CD8-positive, alpha-beta memory T cell (primary cell): ENCODE results near the gene SEMA5B. TPM values are rescaled to one million over a fixed set of nuclear protein-coding genes. Genes with fewer than 3 reads are reported as not detected.

Experiments
- CTCF ChIA-PET: fragments of 350-600 bp; sonication (Branson Sonifier 250); formaldehyde crosslinking; loops from one replicate; lab custom pipeline; 2021; ENCODE audit warnings: antibody characterized with exemption; lab: Charles Lee
- POLR2A ChIA-PET: fragments of 350-600 bp; sonication (Branson Sonifier 250); formaldehyde crosslinking; loops from one replicate; lab custom pipeline; 2021; ENCODE audit warnings: antibody characterized with exemption; lab: Charles Lee
- DNase-seq, 5 donors: peaks; one replicate each; pipeline versions ENCODE4 v3.0.0 to v3.0.0-alpha.2; 2020 to 2022; ENCODE audit warnings: mixed read lengths in 1 of 5
- H3K27ac ChIP-seq: one replicate; pipeline ENCODE4 v1.7.0; 2013; ENCODE audit warnings: low read depth, mild to moderate bottlenecking, low read length, moderate library complexity
- H3K27me3 ChIP-seq: 2 replicates; pipeline ENCODE4 v1.7.0; 2013; ENCODE audit warnings: low read length, mild to moderate bottlenecking; ENCODE audit not compliant: insufficient read depth, poor library complexity, severe bottlenecking
- H3K36me3 ChIP-seq: 2 replicates; pipeline ENCODE4 v1.7.0; 2013; ENCODE audit warnings: mild to moderate bottlenecking, low read length, moderate library complexity; ENCODE audit not compliant: insufficient read depth
- H3K4me1 ChIP-seq: 2 replicates; pipeline ENCODE4 v1.7.0; 2013; ENCODE audit warnings: mild to moderate bottlenecking, low read length, moderate library complexity; ENCODE audit not compliant: insufficient read depth
- H3K4me3 ChIP-seq: 2 replicates; pipeline ENCODE4 v1.7.0; 2013; ENCODE audit warnings: mild to moderate bottlenecking, low read length
- H3K9me3 ChIP-seq: 2 replicates; pipeline ENCODE4 v1.7.0; 2013; ENCODE audit warnings: mild to moderate bottlenecking, low read length
- H3K27ac Mint-ChIP-seq, 8 donors: one replicate each; pipeline ENCODE4 v1.8.0; 2020 to 2021; ENCODE audit warnings: mixed read lengths in 8 of 8, mild to moderate bottlenecking in 6 of 8, inconsistent platforms in 3 of 8, moderate library complexity in 3 of 8
- H3K27me3 Mint-ChIP-seq, 2 donors: one replicate each; pipeline ENCODE4 v1.8.0; 2020 to 2021; ENCODE audit warnings: mixed read lengths in 2 of 2, mild to moderate bottlenecking in 1 of 2, moderate library complexity in 1 of 2
- H3K36me3 Mint-ChIP-seq, 3 donors: one replicate each; pipeline ENCODE4 v1.8.0; 2020 to 2021; ENCODE audit warnings: mixed read lengths in 3 of 3, inconsistent platforms in 1 of 3, mild to moderate bottlenecking in 1 of 3
- H3K4me1 Mint-ChIP-seq, 3 donors: one replicate each; pipeline ENCODE4 v1.8.0; 2020 to 2021; ENCODE audit warnings: mixed read lengths in 3 of 3, inconsistent platforms in 1 of 3, mild to moderate bottlenecking in 1 of 3
- H3K4me3 Mint-ChIP-seq, 7 donors: one replicate each; pipeline ENCODE4 v1.8.0; 2020 to 2021; ENCODE audit warnings: mixed read lengths in 7 of 7, mild to moderate bottlenecking in 6 of 7, moderate library complexity in 4 of 7, inconsistent platforms in 2 of 7
- H3K9me3 Mint-ChIP-seq, 5 donors: one replicate each; pipeline ENCODE4 v1.8.0; 2020 to 2022; ENCODE audit warnings: mixed read lengths in 5 of 5, mild to moderate bottlenecking in 3 of 5, moderate library complexity in 2 of 5, inconsistent platforms in 1 of 5
- polyA plus RNA-seq: library from polyadenylated mRNA; unstranded; fragments of 300-500 nt; fragmentation: Illumina TruSeq; gene quantifications from one replicate; pipeline ENCODE4 v1.2.3, GENCODE V29; 2021
- total RNA-seq, 2 experiments: library from RNA; stranded (reverse); gene quantifications; one replicate each; pipeline ENCODE4 v1.2.3, GENCODE V29; 2021

SEMA5B gene
- total and polyA plus RNA-seq, 3 experiments from 2014 or later, result not detected

DNA sequence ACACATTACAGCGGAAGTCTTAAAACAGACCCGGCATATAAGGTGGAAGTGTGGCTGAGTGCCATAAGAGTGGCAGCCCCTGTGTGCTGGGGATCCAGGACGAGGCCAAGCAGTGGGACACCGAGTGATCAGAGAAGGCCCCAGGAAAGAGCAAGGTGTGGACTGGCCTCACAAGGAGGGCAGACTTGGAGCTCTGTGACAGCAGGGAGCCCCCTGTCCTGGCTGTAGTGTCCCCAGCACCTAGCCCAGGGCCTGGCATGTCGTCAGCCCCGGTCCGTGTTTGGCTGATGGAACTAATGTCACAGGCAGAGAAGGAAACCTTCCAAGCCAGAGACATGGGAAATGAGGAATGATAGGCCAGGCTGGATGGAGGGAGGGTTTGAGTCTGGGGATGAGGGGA, 44.0 kb upstream of the SEMA5B start:
- H3K4me3 ChIP-seq, result no peak overlapping the region
- H3K36me3 ChIP-seq, result no peaks in the 10 kb centered on the region
- ChIA-PET CTCF (no interaction called here), POLR2A (no interaction called here)
- DNase-seq, result no peak
- no peak overlapping the region for H3K27ac Mint-ChIP-seq
- H3K9me3 Mint-ChIP-seq, result no peaks in the 10 kb centered on the region
- H3K4me1 Mint-ChIP-seq, result peaks cover 14 to 20% (median 17%) of the 10 kb centered on the region in 3 donors
- no peak overlapping the region for H3K27ac ChIP-seq
- H3K4me1 ChIP-seq, result peaks cover 14% of the 10 kb centered on the region
- peaks cover 7 to 10% of the 10 kb centered on the region in 2 donors for H3K27me3 Mint-ChIP-seq
- H3K9me3 ChIP-seq, result no peaks in the 10 kb centered on the region
- H3K4me3 Mint-ChIP-seq, result no peak overlapping the region
- no peaks in the 10 kb centered on the region for H3K36me3 Mint-ChIP-seq
- H3K27me3 ChIP-seq, result no peaks in the 10 kb centered on the region

DNA sequence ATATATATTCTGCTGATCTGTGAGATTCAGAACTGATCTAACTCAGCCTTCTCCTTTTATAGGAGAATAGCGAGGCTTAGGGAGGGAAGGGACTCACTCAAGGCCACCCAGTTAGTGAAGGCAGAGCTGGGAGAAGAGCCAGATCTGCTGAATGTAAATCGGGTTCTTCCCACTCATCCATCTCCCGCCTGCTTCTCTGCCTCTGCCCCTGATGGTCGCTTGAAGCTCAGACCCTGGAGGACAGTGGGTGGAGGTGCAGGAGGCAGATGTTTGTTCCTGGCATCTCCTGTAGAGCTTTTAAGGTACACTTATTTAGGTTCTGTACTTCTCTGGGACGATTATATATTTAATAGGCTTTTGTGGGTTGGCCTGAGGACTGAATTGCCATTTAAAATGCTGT, 43.6 kb upstream of the SEMA5B start:
- H3K4me3 ChIP-seq, result no peak overlapping the region
- H3K4me1 Mint-ChIP-seq, result peaks cover 15 to 21% (median 20%) of the 10 kb centered on the region in 3 donors
- POLR2A ChIA-PET, result no interaction called here

DNA sequence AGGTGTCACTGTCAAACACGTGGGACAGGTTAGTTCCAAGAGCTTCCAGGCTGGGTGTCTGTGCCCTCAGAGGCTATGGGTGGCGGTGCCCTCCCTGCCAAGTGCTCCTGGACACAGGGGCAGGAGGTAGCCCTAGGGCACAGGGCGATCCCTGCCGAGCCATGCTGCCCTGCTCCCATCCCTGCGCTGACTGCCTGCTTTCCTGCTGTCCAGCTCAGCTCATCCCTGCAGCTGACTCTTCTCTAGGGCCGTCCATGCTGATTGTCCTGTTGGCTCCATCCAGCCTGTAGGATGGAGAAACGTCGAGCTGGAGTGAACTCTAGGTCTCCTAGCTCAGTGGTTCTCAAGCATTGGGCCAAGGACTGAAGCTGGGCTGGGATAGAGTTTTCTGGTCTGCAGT, 42.9 kb upstream of the SEMA5B start:
- Histone ChIP-seq H3K9me3 (no peaks in the 10 kb centered on the region), H3K4me1 (peaks cover 14% of the 10 kb centered on the region), H3K27ac (no peak overlapping the region), H3K4me3 (no peak overlapping the region), H3K27me3 (no peaks in the 10 kb centered on the region), H3K36me3 (no peaks in the 10 kb centered on the region)
- H3K9me3 Mint-ChIP-seq, result no peaks in the 10 kb centered on the region
- DNase-seq, result no peak
- POLR2A ChIA-PET, result no interaction called here
- peaks cover 7 to 10% of the 10 kb centered on the region in 2 donors for H3K27me3 Mint-ChIP-seq
- H3K36me3 Mint-ChIP-seq, result no peaks in the 10 kb centered on the region
- CTCF ChIA-PET, result no interaction called here
- H3K4me3 Mint-ChIP-seq, result no peak overlapping the region
- no peak overlapping the region for H3K27ac Mint-ChIP-seq
- H3K4me1 Mint-ChIP-seq, result peaks cover 15 to 21% (median 20%) of the 10 kb centered on the region in 3 donors

More for the DNA sequence above, 43.6 kb upstream of the SEMA5B start:
- no peaks in the 10 kb centered on the region for H3K27me3 ChIP-seq
- H3K9me3 ChIP-seq, result no peaks in the 10 kb centered on the region
- CTCF ChIA-PET, result no interaction called here
- no peaks in the 10 kb centered on the region for H3K36me3 ChIP-seq
- Mint-ChIP-seq H3K27me3 (peaks cover 7 to 10% of the 10 kb centered on the region in 2 donors), H3K9me3 (no peaks in the 10 kb centered on the region), H3K27ac (no peak overlapping the region), H3K4me3 (no peak overlapping the region), H3K36me3 (no peaks in the 10 kb centered on the region)
- H3K4me1 ChIP-seq, result peaks cover 14% of the 10 kb centered on the region
- H3K27ac ChIP-seq, result no peak overlapping the region
- no peak for DNase-seq

DNA sequence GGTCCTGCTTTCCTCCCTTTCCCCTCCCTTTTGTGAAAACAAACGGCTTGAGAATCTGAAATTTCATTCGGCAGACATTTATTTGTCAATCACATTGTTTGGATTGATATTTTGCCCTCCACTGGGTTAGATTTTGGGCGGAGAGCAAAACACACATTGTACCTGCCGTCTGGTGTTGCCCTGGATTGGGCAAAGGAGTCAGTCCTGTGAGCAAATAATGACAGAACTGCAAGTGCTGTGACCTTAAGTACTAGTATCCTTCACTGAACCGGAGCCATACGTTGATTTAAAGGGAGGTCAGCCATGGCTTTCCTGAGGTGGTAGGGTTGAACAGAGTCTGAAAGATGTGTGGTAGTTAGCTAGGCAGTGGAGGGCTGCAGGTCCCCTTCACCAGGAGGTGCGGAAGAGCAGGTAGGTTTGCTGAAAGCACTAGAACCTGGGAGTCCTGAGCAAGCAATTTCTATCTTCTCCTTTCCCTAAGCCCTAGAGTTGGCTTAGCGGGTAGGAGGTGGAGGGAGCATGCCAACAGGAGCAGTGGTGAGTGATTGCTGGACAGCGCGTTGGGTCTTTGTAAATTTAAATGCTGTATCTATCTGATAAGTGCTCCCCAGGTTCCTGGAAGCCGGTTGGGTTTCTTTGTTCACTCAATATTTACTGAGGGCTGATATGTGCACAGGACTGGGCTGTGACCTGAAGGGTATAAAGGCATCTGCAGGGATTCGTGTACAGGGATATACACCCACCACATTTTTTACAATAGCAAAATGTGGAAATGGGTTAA, 41.2 kb upstream of the SEMA5B start:
- ChIA-PET POLR2A (no interaction called here), CTCF (no interaction called here)
- Mint-ChIP-seq H3K4me3 (peak overlapping the region; percentile 23 to 86 (median 80)), H3K9me3 (no peaks in the 10 kb centered on the region), H3K4me1 (peaks cover 11 to 32% (median 21%) of the 10 kb centered on the region in 3 donors), H3K36me3 (no peaks in the 10 kb centered on the region), H3K27me3 (peaks cover 8 to 10% of the 10 kb centered on the region in 2 donors), H3K27ac (peak overlapping the region in 1 of 8 donors; percentile 11)
- Histone ChIP-seq H3K27me3 (no peaks in the 10 kb centered on the region), H3K4me3 (no peak overlapping the region), H3K9me3 (no peaks in the 10 kb centered on the region), H3K4me1 (peaks cover 14% of the 10 kb centered on the region), H3K36me3 (no peaks in the 10 kb centered on the region), H3K27ac (peak overlapping the region; percentile 25)
- DNase-seq, result no peak

DNA sequence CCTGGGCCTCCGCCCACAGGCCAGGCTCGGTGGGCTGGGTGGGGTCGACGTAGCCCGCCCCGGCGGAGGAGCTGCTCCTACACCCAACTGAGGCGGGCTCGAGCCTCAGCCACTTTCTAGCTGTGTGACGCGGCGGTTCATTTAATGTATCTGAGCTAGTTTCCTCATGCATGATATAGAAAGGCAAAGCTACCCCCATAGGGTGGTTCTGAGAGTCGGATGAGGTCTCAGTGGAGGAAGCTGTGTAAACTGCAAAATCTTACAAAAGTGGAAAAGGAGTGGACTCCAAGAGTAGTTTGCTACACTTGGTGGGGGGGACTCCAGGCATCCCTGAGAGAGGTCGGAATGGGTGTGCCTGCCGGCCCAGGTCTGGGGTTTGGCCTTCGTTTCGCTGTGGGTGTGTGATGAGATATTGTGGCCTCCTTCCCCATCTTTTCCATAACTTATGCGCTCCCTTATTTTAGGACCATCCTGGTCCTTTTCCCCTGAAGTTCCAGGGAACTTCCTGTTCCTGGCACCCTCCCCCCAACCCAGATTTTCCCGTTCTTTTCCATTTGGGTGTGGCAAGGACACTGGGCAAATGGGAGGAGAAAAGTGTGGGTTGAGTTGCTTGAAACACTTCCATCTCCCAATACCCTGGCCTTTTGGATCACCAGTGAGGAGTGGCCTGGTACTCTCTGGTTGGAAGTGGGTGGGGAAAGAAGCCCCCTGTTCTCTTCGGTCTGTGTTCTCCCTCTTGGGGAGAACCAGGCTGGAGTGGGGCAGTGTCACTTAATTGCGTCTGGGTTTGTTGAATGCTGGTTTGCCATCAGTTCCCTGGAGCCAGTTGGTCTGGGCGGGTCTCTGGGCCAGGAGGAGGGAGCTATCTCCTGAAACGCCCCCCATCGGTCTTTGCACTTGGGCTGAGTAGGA, 40.4 kb upstream of the SEMA5B start:
- DNase-seq, result no peak
- peak overlapping the region; percentile 38 for H3K4me3 ChIP-seq
- Mint-ChIP-seq H3K27me3 (peaks cover 8 to 10% of the 10 kb centered on the region in 2 donors), H3K27ac (peak overlapping the region in 5 of 8 donors; percentile 19 to 77 (median 47)), H3K4me3 (peak overlapping the region; percentile 72 to 88 (median 82)), H3K4me1 (peaks cover 11 to 32% (median 21%) of the 10 kb centered on the region in 3 donors), H3K9me3 (no peaks in the 10 kb centered on the region), H3K36me3 (no peaks in the 10 kb centered on the region)
- CTCF ChIA-PET, result interaction anchor here (1.3 kb wide), 1 partner anchor 12 kb away, joined by 4 read pairs; no protein-coding TSS in a partner anchor
- H3K4me1 ChIP-seq, result peaks cover 14% of the 10 kb centered on the region
- H3K9me3 ChIP-seq, result no peaks in the 10 kb centered on the region
- peak overlapping the region; percentile 25 for H3K27ac ChIP-seq
- POLR2A ChIA-PET, result interaction anchor here (1.0 kb wide), 1 partner anchor 134 kb away, joined by 3 read pairs; the partner anchor contains the start of gene SEC22A
- no peaks in the 10 kb centered on the region for H3K27me3 ChIP-seq
- no peaks in the 10 kb centered on the region for H3K36me3 ChIP-seq

DNA sequence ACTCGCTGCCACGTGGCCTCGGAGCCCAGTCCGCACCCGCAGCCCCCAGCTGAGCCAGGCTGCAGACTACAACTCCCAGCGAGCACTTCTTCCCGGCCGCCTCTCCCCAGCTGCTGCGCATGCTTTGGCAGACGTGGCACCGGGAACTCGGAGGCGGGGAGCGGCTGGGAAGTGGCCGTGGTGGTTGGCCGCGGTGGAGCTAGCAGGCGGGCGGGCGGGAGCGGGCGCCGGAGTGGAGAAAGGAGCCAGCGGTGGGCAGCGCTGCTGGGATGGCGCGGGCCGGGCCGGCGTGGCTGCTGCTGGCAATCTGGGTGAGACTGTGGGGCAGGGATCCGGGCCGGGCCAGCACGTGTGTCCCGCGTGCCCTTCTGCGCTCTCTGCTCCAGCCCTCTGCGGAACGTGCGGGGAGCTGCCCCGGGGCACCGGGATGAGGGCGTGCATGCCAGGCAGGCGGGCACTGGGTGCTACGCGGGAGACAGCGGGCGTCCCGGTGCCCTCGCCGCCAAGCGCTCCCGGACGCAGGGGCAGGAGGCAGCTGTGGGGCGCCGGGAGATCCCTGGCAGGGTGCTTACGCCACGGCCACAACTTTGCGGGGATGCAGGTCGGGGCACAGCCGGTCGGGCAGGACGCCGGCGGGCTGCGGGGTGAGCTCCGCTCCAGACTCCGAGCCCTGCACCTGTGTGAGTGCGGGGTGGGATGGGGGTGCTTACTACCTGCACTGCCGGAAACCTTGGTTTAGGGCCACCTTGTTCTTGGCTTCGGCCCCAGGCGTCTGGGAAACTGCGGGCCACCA, 39.5 kb upstream of the SEMA5B start, which contains the start of gene PDIA5:
TSS of gene PDIA5 (plus strand) at position 130 of the 793 bp plus-strand sequence. CDS start at position 270, 140 bp downstream.
- Mint-ChIP-seq H3K27ac (peak within 1 kb of the TSS in 6 of 8 donors; percentile 19 to 77 (median 48)), H3K4me3 (peak within 1 kb of the TSS; percentile 72 to 88 (median 82)), H3K4me1 (peaks cover 11 to 32% (median 21%) of the 10 kb centered on the region in 3 donors), H3K27me3 (peaks cover 10% of the 10 kb centered on the region in 2 donors), H3K36me3 (no peaks in the 10 kb centered on the region), H3K9me3 (no peaks in the 10 kb centered on the region)
- Histone ChIP-seq H3K36me3 (no peaks in the 10 kb centered on the region), H3K27ac (peak within 1 kb of the TSS; percentile 36), H3K9me3 (no peaks in the 10 kb centered on the region), H3K27me3 (no peaks in the 10 kb centered on the region), H3K4me1 (peaks cover 14% of the 10 kb centered on the region), H3K4me3 (peak within 1 kb of the TSS; percentile 38)
- ChIA-PET POLR2A (interaction anchor here (1.0 kb wide), 1 partner anchor 135 kb away, joined by 3 read pairs; the partner anchor contains the start of gene SEC22A), CTCF (interaction anchor here (1.3 kb wide), 1 partner anchor 11 kb away, joined by 4 read pairs; no protein-coding TSS in a partner anchor)
- peak in 2 of 5 donors; percentile 11 to 32 for DNase-seq

DNA sequence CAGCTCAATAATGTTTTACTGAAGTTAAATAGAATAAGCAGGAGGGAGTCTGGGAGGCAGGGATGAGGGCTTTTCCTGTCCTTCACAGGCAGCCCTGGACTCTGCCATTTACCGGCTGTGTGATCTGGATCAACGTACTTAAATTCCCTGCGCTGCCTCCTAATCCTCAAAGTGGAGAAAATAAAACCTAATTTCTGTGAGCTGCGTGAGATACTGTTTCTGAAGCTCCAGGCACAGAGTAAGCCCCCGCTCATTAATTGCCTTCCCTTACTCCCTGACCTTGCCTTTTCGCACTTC, 39.0 kb upstream of the SEMA5B start:
- CTCF ChIA-PET, result no interaction called here
- POLR2A ChIA-PET, result no interaction called here
- Mint-ChIP-seq H3K9me3 (no peaks in the 10 kb centered on the region), H3K27ac (peak overlapping the region in 2 of 8 donors; percentile 47 to 74), H3K4me1 (peaks cover 11 to 32% (median 21%) of the 10 kb centered on the region in 3 donors), H3K27me3 (peaks cover 10% of the 10 kb centered on the region in 2 donors), H3K36me3 (no peaks in the 10 kb centered on the region), H3K4me3 (peak overlapping the region; percentile 72 to 88 (median 82))
- no peak for DNase-seq
- no peaks in the 10 kb centered on the region for H3K9me3 ChIP-seq
- peaks cover 14% of the 10 kb centered on the region for H3K4me1 ChIP-seq
- H3K36me3 ChIP-seq, result no peaks in the 10 kb centered on the region
- no peak overlapping the region for H3K27ac ChIP-seq
- H3K27me3 ChIP-seq, result no peaks in the 10 kb centered on the region
- peak overlapping the region; percentile 38 for H3K4me3 ChIP-seq
